Calu3 (cell line): Measurements from ENCODE around the gene ABRACL. TPM values are rescaled to one million over a fixed set of nuclear protein-coding genes. Genes with fewer than 3 reads are reported as not detected.

ENCODE experiments used
- BruUV-seq: library from RNA; stranded (reverse); fragments of 400-500 nt; replicated peaks from 2 replicates; lab custom pipeline; 2021; lab: Mats Ljungman, UMichigan
- CTCF ChIA-PET: fragments of 300-600 bp; sonication (Branson Sonifier 250); formaldehyde crosslinking; loops from one replicate; lab custom pipeline; 2022; ENCODE audit warnings: antibody characterized with exemption; lab: Charles Lee
- DNase-seq: peaks from one replicate; pipeline ENCODE4 v3.0.0; 2022
- H3K27ac Mint-ChIP-seq: one replicate; pipeline ENCODE4 v1.8.0; 2022; ENCODE audit warnings: mixed read lengths; ENCODE audit not compliant: unreplicated experiment
- H3K27me3 Mint-ChIP-seq: one replicate; pipeline ENCODE4 v1.8.0; 2022; ENCODE audit warnings: mixed read lengths; ENCODE audit not compliant: unreplicated experiment
- H3K36me3 Mint-ChIP-seq: one replicate; pipeline ENCODE4 v1.8.0; 2022; ENCODE audit warnings: mild to moderate bottlenecking, moderate library complexity, mixed read lengths; ENCODE audit not compliant: insufficient read depth, unreplicated experiment
- H3K4me1 Mint-ChIP-seq: one replicate; pipeline ENCODE4 v1.8.0; 2022; ENCODE audit warnings: mild to moderate bottlenecking, low read depth, mixed read lengths; ENCODE audit not compliant: unreplicated experiment
- H3K4me3 Mint-ChIP-seq: one replicate; pipeline ENCODE4 v1.8.0; 2022; ENCODE audit warnings: mild to moderate bottlenecking, low read depth, moderate library complexity, mixed read lengths; ENCODE audit not compliant: unreplicated experiment
- H3K9me3 Mint-ChIP-seq: one replicate; pipeline ENCODE4 v1.8.0; 2022; ENCODE audit warnings: low read depth, mixed read lengths; ENCODE audit not compliant: unreplicated experiment
- CTCF ChIP-seq: fragments of 200-600 bp; IDR thresholded peaks from one replicate; pipeline ENCODE4 v1.8.0; 2022; ENCODE audit warnings: antibody characterized with exemption; ENCODE audit not compliant: unreplicated experiment
- intact Hi-C: fragments of 100-400 bp; cut with micrococcal nuclease; formaldehyde crosslinking; loops from one replicate; pipeline ENCODE4 v1.10.0; 2022; ENCODE audit not compliant: unreplicated experiment
- total RNA-seq: library from RNA; stranded (reverse); gene quantifications from 2 replicates; pipeline ENCODE4 v1.2.3, GENCODE V29; 2022

Gene ABRACL
- total RNA-seq, 1 experiment from 2014 or later, result 40.4 TPM

- H3K4me3 Mint-ChIP-seq, result no peak overlapping the region
- intact Hi-C loops, result no loop called here
- BruUV-seq, result no TSS peak
- no peak overlapping the region for H3K27ac Mint-ChIP-seq
- DNase-seq, result no peak
- H3K36me3 Mint-ChIP-seq, result no peaks in the 10 kb centered on the region
- TF ChIP-seq CTCF, result no peak
- no peaks in the 10 kb centered on the region for H3K27me3 Mint-ChIP-seq
- no peaks in the 10 kb centered on the region for H3K9me3 Mint-ChIP-seq
- H3K4me1 Mint-ChIP-seq, result no peaks in the 10 kb centered on the region
- CTCF ChIA-PET, result interaction anchor here (0.6 kb wide), 1 partner anchor 28 kb away, joined by 3 read pairs; no protein-coding TSS in a partner anchor
Measured at GRCh38 chr6:139068846-139069245, 40.3 kb downstream of the ABRACL start.

GRCh38 chr6:139073118-139073517 lies 44.6 kb downstream of the ABRACL start:
- Mint-ChIP-seq H3K36me3 (no peaks in the 10 kb centered on the region), H3K27me3 (no peaks in the 10 kb centered on the region), H3K4me1 (no peaks in the 10 kb centered on the region), H3K4me3 (no peak overlapping the region), H3K27ac (no peak overlapping the region), H3K9me3 (no peaks in the 10 kb centered on the region)
- CTCF ChIA-PET, result no interaction called here
- BruUV-seq, result no TSS peak
- intact Hi-C loops, result no loop called here
- no peak for TF ChIP-seq CTCF
- no peak for DNase-seq

- BruUV-seq, result no TSS peak
- no peaks in the 10 kb centered on the region for H3K9me3 Mint-ChIP-seq
- no peaks in the 10 kb centered on the region for H3K4me1 Mint-ChIP-seq
- H3K36me3 Mint-ChIP-seq, result no peaks in the 10 kb centered on the region
- H3K4me3 Mint-ChIP-seq, result no peak overlapping the region
- intact Hi-C loops, result no loop called here
- CTCF ChIA-PET, result interaction anchor here (0.7 kb wide), 1 partner anchor 30 kb away, joined by 7 read pairs; no protein-coding TSS in a partner anchor
- no peak for DNase-seq
- no peak for TF ChIP-seq CTCF
- H3K27ac Mint-ChIP-seq, result no peak overlapping the region
- no peaks in the 10 kb centered on the region for H3K27me3 Mint-ChIP-seq
Measured at GRCh38 chr6:139079018-139079417, 50.5 kb downstream of the ABRACL start.

- Mint-ChIP-seq H3K27ac (no peak overlapping the region), H3K4me1 (no peaks in the 10 kb centered on the region), H3K9me3 (no peaks in the 10 kb centered on the region), H3K36me3 (no peaks in the 10 kb centered on the region), H3K4me3 (no peak overlapping the region), H3K27me3 (no peaks in the 10 kb centered on the region)
- CTCF ChIA-PET, result no interaction called here
- TF ChIP-seq CTCF, result no peak
- no TSS peak for BruUV-seq
- DNase-seq, result no peak
- intact Hi-C loops, result no loop called here
Measured at GRCh38 chr6:139080255-139080920, 51.8 kb downstream of the ABRACL start.
